ENCODE measurements around the gene PLEKHG4. TPM values are rescaled to one million over a fixed set of nuclear protein-coding genes. Genes with fewer than 3 reads are reported as not detected.
A peak's percentile ranks its signal among the peaks of the same experiment; 100 is the strongest.

PLEKHG4 gene
- total RNA-seq, 1 donor from 2014 or later: 12.4 TPM

DNA sequence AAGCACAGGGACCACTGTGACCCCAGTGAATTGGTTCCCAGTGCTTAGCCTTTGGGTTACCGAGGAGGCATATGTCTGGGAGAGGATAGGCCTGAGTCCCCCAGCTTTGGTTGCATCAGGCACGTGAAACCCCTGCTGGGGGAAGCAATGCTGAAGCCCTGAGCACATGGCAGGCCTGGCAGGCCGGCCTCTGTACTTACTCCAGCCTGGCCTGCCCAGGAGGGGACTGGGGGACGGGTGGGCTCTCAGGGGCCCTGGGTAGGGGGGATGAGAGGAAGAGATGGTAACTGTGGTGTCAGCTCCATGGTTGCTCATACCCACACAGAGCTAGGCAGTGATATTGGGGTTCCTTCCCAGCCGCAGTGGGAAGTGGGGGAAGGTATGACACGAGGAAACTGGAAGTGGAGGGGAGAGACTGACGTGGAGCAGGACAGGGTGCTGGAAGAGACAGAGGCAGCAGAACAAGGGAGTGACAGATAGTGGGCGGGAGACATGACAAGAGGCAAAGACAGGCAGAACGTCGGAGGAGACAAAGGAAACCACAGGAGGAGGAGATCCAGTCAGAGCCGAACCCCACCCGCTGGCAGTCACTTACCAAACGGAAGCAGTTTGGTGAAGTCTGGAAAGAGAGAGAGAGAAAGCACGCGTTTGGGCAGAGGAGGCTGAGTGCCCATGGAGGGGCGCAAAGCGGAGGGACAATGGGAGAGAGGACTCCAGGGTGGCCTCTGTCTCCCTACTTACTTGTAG is 43.3 kb upstream of the PLEKHG4 start:
- Histone ChIP-seq H3K27me3 (ENCODE audit: low read depth) (no peaks in the 10 kb centered on the region), H3K4me1 (peaks cover 20% of the 10 kb centered on the region), H3K36me3 (peaks cover 86% of the 10 kb centered on the region), H3K4me3 (no peak overlapping the region), H3K9me3 (no peaks in the 10 kb centered on the region), H3K27ac (no peak overlapping the region)
- DNase-seq (no peak), ATAC-seq (no peak)
- intact Hi-C loops (cut with DNase I): no loop called here
- TF ChIP-seq, protein P1, sequence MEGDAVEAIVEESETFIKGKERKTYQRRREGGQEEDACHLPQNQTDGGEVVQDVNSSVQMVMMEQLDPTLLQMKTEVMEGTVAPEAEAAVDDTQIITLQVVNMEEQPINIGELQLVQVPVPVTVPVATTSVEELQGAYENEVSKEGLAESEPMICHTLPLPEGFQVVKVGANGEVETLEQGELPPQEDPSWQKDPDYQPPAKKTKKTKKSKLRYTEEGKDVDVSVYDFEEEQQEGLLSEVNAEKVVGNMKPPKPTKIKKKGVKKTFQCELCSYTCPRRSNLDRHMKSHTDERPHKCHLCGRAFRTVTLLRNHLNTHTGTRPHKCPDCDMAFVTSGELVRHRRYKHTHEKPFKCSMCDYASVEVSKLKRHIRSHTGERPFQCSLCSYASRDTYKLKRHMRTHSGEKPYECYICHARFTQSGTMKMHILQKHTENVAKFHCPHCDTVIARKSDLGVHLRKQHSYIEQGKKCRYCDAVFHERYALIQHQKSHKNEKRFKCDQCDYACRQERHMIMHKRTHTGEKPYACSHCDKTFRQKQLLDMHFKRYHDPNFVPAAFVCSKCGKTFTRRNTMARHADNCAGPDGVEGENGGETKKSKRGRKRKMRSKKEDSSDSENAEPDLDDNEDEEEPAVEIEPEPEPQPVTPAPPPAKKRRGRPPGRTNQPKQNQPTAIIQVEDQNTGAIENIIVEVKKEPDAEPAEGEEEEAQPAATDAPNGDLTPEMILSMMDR (IDR thresholded peaks at IDR 0.05): no peak

DNA sequence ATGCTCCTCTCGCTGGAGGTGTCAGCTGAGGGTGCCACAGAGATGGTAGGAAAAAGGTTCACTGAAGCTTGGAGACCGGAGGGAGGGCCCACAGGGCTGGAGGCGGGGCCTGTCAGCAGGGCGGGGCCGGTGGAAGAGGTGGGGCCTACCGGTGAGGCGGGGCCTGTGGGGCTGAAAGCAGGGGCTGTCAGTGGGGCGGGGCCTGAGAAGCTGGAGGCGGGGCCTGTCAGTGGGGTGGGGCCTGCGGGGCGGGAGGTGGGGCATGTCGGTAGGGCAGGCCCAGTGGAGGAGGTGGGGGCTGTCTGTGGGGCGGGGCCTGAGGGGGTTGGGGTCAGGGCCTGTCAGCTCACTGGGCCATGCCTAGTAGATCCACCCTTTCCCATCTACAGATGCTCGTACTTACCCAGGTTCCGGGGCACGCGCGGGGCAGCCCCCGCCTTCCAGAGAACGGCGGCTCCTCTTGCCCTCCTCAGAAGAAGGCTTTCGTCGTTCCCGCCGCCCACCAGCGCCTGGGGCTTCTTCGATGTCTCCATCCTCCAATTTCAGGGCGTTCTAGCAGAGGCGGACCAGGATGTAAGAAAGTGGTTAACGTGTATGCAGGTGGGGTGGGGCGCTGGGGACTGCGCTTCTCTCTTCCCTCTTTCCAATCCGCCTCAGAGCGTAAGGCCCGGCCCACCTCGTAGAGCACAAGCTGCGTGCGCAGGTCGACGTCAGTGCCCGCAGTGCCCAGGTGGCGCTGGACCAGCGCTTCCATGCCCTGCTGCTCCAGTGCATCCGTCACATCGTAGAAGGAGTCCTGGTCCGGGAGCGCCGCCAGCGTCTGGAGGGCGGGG is 42.6 kb upstream of the PLEKHG4 start:
- peak; percentile 61 for DNase-seq
- peak in 1 of 2 donors; percentile 28 for ATAC-seq
- peaks cover 78% of the 10 kb centered on the region for H3K36me3 ChIP-seq
- TF ChIP-seq, protein P1 (IDR thresholded peaks at IDR 0.05): no peak
- no peaks in the 10 kb centered on the region for H3K27me3 ChIP-seq (ENCODE audit: low read depth)
- no peak overlapping the region for H3K27ac ChIP-seq
- H3K9me3 ChIP-seq: no peaks in the 10 kb centered on the region
- intact Hi-C loops (cut with DNase I): no loop called here
- H3K4me1 ChIP-seq: peaks cover 28% of the 10 kb centered on the region
- H3K4me3 ChIP-seq: no peak overlapping the region

DNA sequence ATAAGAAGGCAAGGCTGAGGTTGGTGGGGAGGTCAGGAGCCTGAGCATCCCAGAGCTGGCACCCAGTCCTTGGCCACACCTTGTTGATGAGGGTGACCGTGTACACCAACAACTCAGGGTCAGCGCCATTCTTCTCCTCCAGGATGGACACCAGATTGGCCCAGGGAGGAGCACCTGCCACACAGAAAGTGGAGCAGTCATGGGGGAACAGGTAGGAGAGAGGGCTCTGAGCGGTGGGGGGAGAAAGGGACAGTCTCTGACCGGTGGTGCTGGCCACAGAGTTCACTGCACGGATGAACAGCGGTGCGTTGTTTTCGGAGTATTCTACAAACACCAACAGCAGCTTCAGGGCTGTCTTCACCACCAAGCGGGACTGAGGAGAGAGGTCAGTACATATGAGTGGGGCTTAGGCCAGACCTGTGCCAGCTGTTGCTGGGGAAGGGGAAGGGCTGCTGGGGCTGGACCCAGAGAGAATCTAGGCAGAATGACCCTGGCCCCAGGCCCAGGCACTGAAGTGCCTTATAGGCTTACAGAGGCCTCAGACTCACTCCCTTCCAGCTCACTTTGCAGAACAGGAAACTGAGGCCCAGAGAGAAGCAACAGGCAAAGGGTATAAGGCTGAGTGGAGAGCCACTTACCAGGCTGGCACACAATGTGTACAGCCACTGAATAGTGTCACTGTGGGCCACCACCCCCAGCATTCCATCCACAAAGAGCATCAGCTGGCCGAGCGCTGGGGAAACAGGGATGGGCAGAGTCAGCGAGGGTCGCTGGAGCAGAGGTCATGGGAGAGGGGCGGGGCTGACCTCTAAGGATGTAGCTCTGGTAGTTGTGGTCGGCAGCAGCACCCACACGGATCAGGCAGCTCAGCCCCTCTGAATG is 41.7 kb upstream of the PLEKHG4 start:
- ATAC-seq: no peak
- H3K4me1 ChIP-seq: peaks cover 37% of the 10 kb centered on the region
- H3K4me3 ChIP-seq: no peak overlapping the region
- H3K9me3 ChIP-seq: no peaks in the 10 kb centered on the region
- TF ChIP-seq, protein P1 (IDR thresholded peaks at IDR 0.05): no peak
- DNase-seq: peak; percentile 41
- peaks cover 69% of the 10 kb centered on the region for H3K36me3 ChIP-seq
- intact Hi-C loops (cut with DNase I): no loop called here
- no peaks in the 10 kb centered on the region for H3K27me3 ChIP-seq (ENCODE audit: low read depth)
- H3K27ac ChIP-seq: no peak overlapping the region

DNA sequence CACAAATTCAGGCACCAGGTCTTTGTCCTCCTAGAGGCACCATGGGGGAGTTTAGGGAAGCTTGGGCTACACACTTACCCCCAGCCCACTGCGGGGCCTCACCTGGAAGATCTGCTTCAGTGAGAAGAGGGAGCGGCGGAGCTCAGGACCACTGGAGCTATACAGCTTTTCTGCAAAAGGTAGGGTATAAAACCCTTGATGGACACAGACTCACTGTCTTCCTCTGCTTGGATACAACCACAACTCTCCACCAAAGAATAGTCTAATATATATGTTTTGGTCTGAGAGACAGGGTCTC is 41.1 kb upstream of the PLEKHG4 start:
- ATAC-seq (no peak), DNase-seq (no peak)
- no peak overlapping the region for H3K27ac ChIP-seq
- peaks cover 64% of the 10 kb centered on the region for H3K36me3 ChIP-seq
- intact Hi-C loops (cut with DNase I): no loop called here
- no peaks in the 10 kb centered on the region for H3K27me3 ChIP-seq (ENCODE audit: low read depth)
- H3K4me1 ChIP-seq: peaks cover 43% of the 10 kb centered on the region
- H3K9me3 ChIP-seq: no peaks in the 10 kb centered on the region
- H3K4me3 ChIP-seq: no peak overlapping the region
- TF ChIP-seq, protein P1 (IDR thresholded peaks at IDR 0.05): no peak

DNA sequence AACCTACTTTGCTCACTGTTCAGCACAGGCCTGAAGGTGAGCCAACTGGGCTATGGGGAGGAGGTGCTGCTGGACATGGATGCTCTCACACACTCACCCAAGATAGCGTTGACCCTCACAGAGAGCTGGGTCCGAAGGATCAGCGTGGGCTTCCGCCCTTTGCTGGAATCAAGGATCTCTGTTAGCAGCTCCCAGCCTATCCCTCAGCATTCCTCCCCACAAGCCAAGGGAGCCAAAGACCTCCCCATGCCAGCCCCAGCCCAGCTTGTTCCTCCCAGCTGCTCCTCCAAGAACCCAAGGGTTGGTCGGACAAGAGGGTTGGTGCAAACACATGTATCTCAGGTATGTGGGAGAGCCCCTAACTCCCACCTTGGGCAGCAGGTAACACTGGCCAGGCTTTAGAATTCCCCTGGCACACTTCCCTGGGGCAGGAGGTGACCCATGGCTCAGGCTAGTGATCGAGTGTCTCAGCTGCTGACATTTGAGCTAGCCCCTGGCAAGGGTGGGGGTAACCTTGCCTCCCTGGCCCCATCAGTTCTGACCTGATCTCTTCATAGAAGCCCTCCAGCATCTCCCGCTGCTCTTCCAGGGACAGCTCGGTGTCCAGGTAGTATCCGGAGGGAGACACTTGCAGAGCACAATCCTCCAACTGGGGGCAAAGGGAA is 40.4 kb upstream of the PLEKHG4 start:
- peaks cover 56% of the 10 kb centered on the region for H3K36me3 ChIP-seq
- no peaks in the 10 kb centered on the region for H3K27me3 ChIP-seq (ENCODE audit: low read depth)
- H3K9me3 ChIP-seq: no peaks in the 10 kb centered on the region
- no peak overlapping the region for H3K4me3 ChIP-seq
- peak; percentile 33 for DNase-seq
- peak overlapping the region; percentile 42 for H3K27ac ChIP-seq
- peaks cover 50% of the 10 kb centered on the region for H3K4me1 ChIP-seq
- ATAC-seq: no peak
- TF ChIP-seq, protein P1 (IDR thresholded peaks at IDR 0.05): no peak
- intact Hi-C loops (cut with DNase I): no loop called here

Data from lower lobe of right lung (tissue), 2 donors.